ENCODE results near the gene DIPK1B. TPM values are rescaled to one million over a fixed set of nuclear protein-coding genes. Genes with fewer than 3 reads are reported as not detected.

Gene DIPK1B
- polyA plus RNA-seq, 1 of the 3 experiments (the other 2 are of a cell fraction) = 24.5 TPM

GRCh38 chr9:136689108-136689460, 23.3 kb upstream of the DIPK1B start (continued):
- TF ChIP-seq REST (IDR thresholded peaks at IDR 0.05; ENCODE audit: low read depth, low read length) = no peak
- no peak for TF ChIP-seq RFX5 (IDR thresholded peaks at IDR 0.05; ENCODE audit: low read length)
- no peak for TF ChIP-seq MAX (IDR thresholded peaks at IDR 0.05; ENCODE audit: low read depth)
- TF ChIP-seq USF2 (IDR thresholded peaks at IDR 0.05; ENCODE audit: borderline replicate concordance, low read depth, low read length) = no peak
- TF ChIP-seq EZH2phosphoT487 (IDR thresholded peaks at IDR 0.05; ENCODE audit: borderline replicate concordance, low read depth) = no peak
- TF ChIP-seq CHD2 (IDR thresholded peaks at IDR 0.05; ENCODE audit: low read length, partially characterized antibody) = no peak
- TF ChIP-seq JUND (IDR thresholded peaks at IDR 0.05) = no peak
- TF ChIP-seq SIN3A (IDR thresholded peaks at IDR 0.05; ENCODE audit: borderline replicate concordance, low read depth, low read length) = no peak
- TF ChIP-seq PBX3 (IDR thresholded peaks at IDR 0.05) = no peak
- TF ChIP-seq GATA2 (CRISPR knock-in tag; IDR thresholded peaks at IDR 0.05) = no peak
- no peak for TF ChIP-seq ELF1 (IDR thresholded peaks at IDR 0.05)

GRCh38 chr9:136690104-136690805, 22.1 kb upstream of the DIPK1B start:
- POLR2A ChIA-PET = no interaction called here
- Histone ChIP-seq H3K27ac (ENCODE audit: low read depth in 2 of 2, low read length in 1 of 2) (no peak overlapping the region), H3K9me2 (no peaks in the 10 kb centered on the region), H3K4me1 (ENCODE audit: control insufficient read depth in 1 of 2, insufficient read depth in 2 of 2, low read depth in 1 of 2, low read length in 1 of 2) (peaks cover 4 to 27% of the 10 kb centered on the region in 2 experiments; a peak in 2 of 4 replicates), H3K4me3 (ENCODE audit: low read depth in 2 of 2, low read length in 1 of 2) (no peak overlapping the region), H3K9ac (no peak overlapping the region), H3K27me3 (ENCODE audit: insufficient read depth) (no peaks in the 10 kb centered on the region), H3K4me2 (no peak overlapping the region), H3K9me3 (no peaks in the 10 kb centered on the region), H3K79me2 (ENCODE audit: insufficient read depth) (peaks cover 11% of the 10 kb centered on the region), H2AFZ (ENCODE audit: low read depth) (no peak overlapping the region), H3K36me3 (replicated peaks in 1 of 2; ENCODE audit: control insufficient read depth in 1 of 2, insufficient read depth in 2 of 2, low read length in 1 of 2) (no peaks in the 10 kb centered on the region), H4K20me1 (ENCODE audit: insufficient read depth) (no peaks in the 10 kb centered on the region; the same call in 1 of the 2 replicates), H3F3A (replicated peaks; ENCODE audit: insufficient read depth) (no peaks in the 10 kb centered on the region)
- WGBS (ENCODE audit: low lambda C conversion rate) = 50% methylated on average over 1 of the region's 25 CpGs
- TF ChIP-seq USF1 (IDR thresholded peaks at IDR 0.05; ENCODE audit: borderline replicate concordance, low read depth) = no peak
- no peak for TF ChIP-seq FOSL2 (IDR thresholded peaks at IDR 0.05; ENCODE audit: borderline replicate concordance, low read depth)
- TF ChIP-seq TCF12 (IDR thresholded peaks at IDR 0.05) = no peak
- no peak for TF ChIP-seq PBX3 (IDR thresholded peaks at IDR 0.05)
- no peak for TF ChIP-seq NFIC (IDR thresholded peaks at IDR 0.05; ENCODE audit: borderline replicate concordance)
- TF ChIP-seq RAD21 (IDR thresholded peaks at IDR 0.05; ENCODE audit: low read length) = no peak
- TF ChIP-seq FOXM1 (IDR thresholded peaks at IDR 0.05; ENCODE audit: low read depth) = no peak
- TF ChIP-seq EZH2phosphoT487 (IDR thresholded peaks at IDR 0.05; ENCODE audit: borderline replicate concordance, low read depth) = no peak
- no peak for TF ChIP-seq POLR2AphosphoS5 (IDR thresholded peaks at IDR 0.05; ENCODE audit: low read depth, low read length)
- no peak for TF ChIP-seq SMC3 (IDR thresholded peaks at IDR 0.05; ENCODE audit: low read depth, low read length)
- TF ChIP-seq JUND (IDR thresholded peaks at IDR 0.05) = no peak
- TF ChIP-seq MEF2A (IDR thresholded peaks at IDR 0.05; ENCODE audit: borderline replicate concordance, low read depth) = no peak
- TF ChIP-seq MXI1 (IDR thresholded peaks at IDR 0.05; ENCODE audit: low read depth, low read length) = no peak
- TF ChIP-seq TEAD4 (IDR thresholded peaks at IDR 0.05; ENCODE audit: borderline replicate concordance, insufficient read depth) = no peak
- no peak for TF ChIP-seq NRF1 (IDR thresholded peaks at IDR 0.05; ENCODE audit: low read depth, low read length)
- DNase-seq = no peak
- CTCF ChIA-PET = interaction anchor here (0.6 to 1.7 kb wide), 4 partner anchors 18 to 206 kb away, joined by 3 to 7 read pairs (median 4); no protein-coding TSS in a partner anchor

All from SK-N-SH (cell line).